Cardiac muscle cell (in vitro differentiated cells and primary cell): ENCODE results near the gene CLCN2. TPM values are rescaled to one million over a fixed set of nuclear protein-coding genes. Genes with fewer than 3 reads are reported as not detected.
"Not testable (repeated sequence)": the region's sequence is repeated elsewhere in the genome, so short reads cannot be mapped to it uniquely, and the experiment has no call there.

Experiments used
- DNase-seq, 2 donors: peaks; one replicate each; pipeline versions ENCODE4 v3.0.0 to v3.0.0-alpha.2; 2010 to 2017; ENCODE audit warnings: low read depth in 1 of 2, low spot score in 1 of 2
- H3K27ac ChIP-seq: fragments of 200-600 bp; sonication (generic); 2 replicates; pipeline ENCODE4 v1.5.1; 2016
- H3K27me3 ChIP-seq: fragments of 200-600 bp; sonication (generic); 2 replicates; pipeline ENCODE4 v1.6.0; 2016; ENCODE audit warnings: control low read depth
- H3K36me3 ChIP-seq: fragments of 200-600 bp; sonication (generic); 2 replicates; pipeline ENCODE4 v1.5.1; 2016; ENCODE audit warnings: control low read depth
- H3K4me1 ChIP-seq: fragments of 200-600 bp; sonication (generic); 2 replicates; pipeline ENCODE4 v1.8.1; 2017; ENCODE audit warnings: low read depth, mild to moderate bottlenecking, mixed run types
- H3K4me3 ChIP-seq: fragments of 200-600 bp; sonication (generic); 2 replicates; pipeline ENCODE4 v1.5.1; 2016; ENCODE audit warnings: mild to moderate bottlenecking
- H3K9me3 ChIP-seq: fragments of 200-600 bp; sonication (generic); 2 replicates; pipeline ENCODE4 v1.5.1; 2017; ENCODE audit warnings: low read depth, mild to moderate bottlenecking, control low read depth
- CTCF ChIP-seq: IDR thresholded peaks from 2 replicates; pipeline ENCODE4 v1.5.1; 2012; ENCODE audit warnings: low read depth, mild to moderate bottlenecking, low read length
- polyA plus RNA-seq: library from polyadenylated mRNA; unstranded; fragments of >200 nt; fragmentation: Nextera tagmentation; extraction: Ambion mirVana; gene quantifications from 2 replicates; pipeline ENCODE4 v1.2.1, GENCODE V29; 2016
- total RNA-seq: library from RNA; depleted of rRNA; stranded (reverse); fragments of >200 nt; gene quantifications from 2 replicates; pipeline ENCODE4 v1.2.3, GENCODE V29; 2016

CLCN2 gene
- total and polyA plus RNA-seq, 2 experiments from 2014 or later, result 12.3 to 18.4 TPM

- H3K4me1 ChIP-seq, result peaks cover 13% of the 10 kb centered on the region
- H3K4me3 ChIP-seq, result no peak overlapping the region
- H3K27ac ChIP-seq, result no peak overlapping the region
- no peaks in the 10 kb centered on the region for H3K9me3 ChIP-seq
- TF ChIP-seq CTCF, result no peak
- DNase-seq, result no peak
- no peaks in the 10 kb centered on the region for H3K36me3 ChIP-seq
- H3K27me3 ChIP-seq, result no peaks in the 10 kb centered on the region
These were observed 19.5 kb downstream of the CLCN2 start for GRCh38 chr3:184341925-184342324.

GRCh38 chr3:184339451-184340135 is 21.8 kb downstream of the CLCN2 start:
- DNase-seq, H3K4me1 ChIP-seq, H3K27ac ChIP-seq, H3K4me3 ChIP-seq, H3K9me3 ChIP-seq, H3K27me3 ChIP-seq, H3K36me3 ChIP-seq: not testable (repeated sequence)

- TF ChIP-seq CTCF, result no peak
- DNase-seq, result no peak
- Histone ChIP-seq H3K9me3 (no peaks in the 10 kb centered on the region), H3K4me3 (no peak overlapping the region), H3K27ac (no peak overlapping the region), H3K36me3 (peaks cover 8% of the 10 kb centered on the region), H3K27me3 (no peaks in the 10 kb centered on the region), H3K4me1 (peaks cover 5% of the 10 kb centered on the region)
These were observed 22.4 kb downstream of the CLCN2 start for GRCh38 chr3:184339001-184339400.

- Histone ChIP-seq H3K9me3 (no peaks in the 10 kb centered on the region), H3K27me3 (no peaks in the 10 kb centered on the region), H3K4me3 (no peak overlapping the region), H3K4me1 (peaks cover 5% of the 10 kb centered on the region), H3K27ac (no peak overlapping the region), H3K36me3 (peaks cover 13% of the 10 kb centered on the region)
- DNase-seq, result peak; percentile 32 to 93
- TF ChIP-seq CTCF, result peak; percentile 20
These were observed 22.9 kb downstream of the CLCN2 start for GRCh38 chr3:184338511-184338945.

GRCh38 chr3:184337981-184338380 is 23.4 kb downstream of the CLCN2 start:
- DNase-seq, result no peak
- Histone ChIP-seq H3K27me3 (no peaks in the 10 kb centered on the region), H3K9me3 (no peaks in the 10 kb centered on the region), H3K27ac (no peak overlapping the region), H3K36me3 (peaks cover 18% of the 10 kb centered on the region), H3K4me1 (peaks cover 5% of the 10 kb centered on the region), H3K4me3 (no peak overlapping the region)
- no peak for TF ChIP-seq CTCF

- DNase-seq, result peak in 1 of 2 donors; percentile 49
- TF ChIP-seq CTCF, result no peak
- peaks cover 5% of the 10 kb centered on the region for H3K4me1 ChIP-seq
- peak within 1 kb of the TSS; percentile 93 for H3K27ac ChIP-seq
- H3K27me3 ChIP-seq, result no peaks in the 10 kb centered on the region
- H3K4me3 ChIP-seq, result peak within 1 kb of the TSS; percentile 66
- H3K9me3 ChIP-seq, result no peaks in the 10 kb centered on the region
- H3K36me3 ChIP-seq, result peaks cover 20% of the 10 kb centered on the region
These were observed 24.0 kb downstream of the CLCN2 start, which contains the start of gene FAM131A for GRCh38 chr3:184337399-184337714. Gene FAM131A (plus strand): TSS chr3:184337600. CDS start chr3:184337631, 31 bp downstream.
